Glutamatergic neuron (in vitro differentiated cells): ENCODE data around the gene KCTD16. TPM values are rescaled to one million over a fixed set of nuclear protein-coding genes. Genes with fewer than 3 reads are reported as not detected.

Source experiments
- DNase-seq: peaks from one replicate; pipeline ENCODE4 v3.0.0; 2022
- H3K27ac Mint-ChIP-seq: one replicate; pipeline ENCODE4 v1.8.0; 2020; ENCODE audit warnings: mild to moderate bottlenecking, mixed read lengths, inconsistent platforms; ENCODE audit not compliant: unreplicated experiment
- H3K27me3 Mint-ChIP-seq: one replicate; pipeline ENCODE4 v1.8.0; 2020; ENCODE audit warnings: mild to moderate bottlenecking, moderate library complexity, mixed read lengths, inconsistent platforms; ENCODE audit not compliant: unreplicated experiment
- H3K36me3 Mint-ChIP-seq: one replicate; pipeline ENCODE4 v1.8.0; 2020; ENCODE audit warnings: mild to moderate bottlenecking, mixed read lengths, inconsistent platforms; ENCODE audit not compliant: unreplicated experiment
- H3K4me1 Mint-ChIP-seq: one replicate; pipeline ENCODE4 v1.8.0; 2020; ENCODE audit warnings: mild to moderate bottlenecking, low read depth, mixed read lengths, inconsistent platforms; ENCODE audit not compliant: unreplicated experiment
- H3K4me3 Mint-ChIP-seq: one replicate; pipeline ENCODE4 v1.8.0; 2020; ENCODE audit warnings: mild to moderate bottlenecking, mixed read lengths, inconsistent platforms; ENCODE audit not compliant: unreplicated experiment
- H3K9me3 Mint-ChIP-seq: one replicate; pipeline ENCODE4 v1.8.0; 2020; ENCODE audit warnings: mild to moderate bottlenecking, moderate library complexity, mixed read lengths, inconsistent platforms; ENCODE audit not compliant: unreplicated experiment
- CTCF ChIP-seq: fragments of 200-600 bp; sonication (generic); IDR thresholded peaks from one replicate; pipeline ENCODE4 v1.5.0; 2021; ENCODE audit not compliant: partially characterized antibody, unreplicated experiment
- total RNA-seq: library from RNA; stranded (reverse); fragmentation: NEBNext Ultra II Directional; extraction: Animal tissue kit (Norgen Biotek cat#: 25700); gene quantifications from one replicate; pipeline ENCODE4 v1.2.1, GENCODE V29; 2021; ENCODE audit not compliant: unreplicated experiment

KCTD16 gene
- total RNA-seq, 1 donor from 2014 or later, result 16.9 TPM

- H3K27me3 Mint-ChIP-seq, result no peaks in the 10 kb centered on the region
- H3K36me3 Mint-ChIP-seq, result no peaks in the 10 kb centered on the region
- H3K9me3 Mint-ChIP-seq, result no peaks in the 10 kb centered on the region
- H3K4me1 Mint-ChIP-seq, result no peaks in the 10 kb centered on the region
- no peak overlapping the region for H3K4me3 Mint-ChIP-seq
- no peak overlapping the region for H3K27ac Mint-ChIP-seq
- TF ChIP-seq CTCF, result no peak
- no peak for DNase-seq
These were observed 20.9 kb downstream of the KCTD16 start for GRCh38 chr5:144191531-144191930.

GRCh38 chr5:144191998-144192397 lies 21.3 kb downstream of the KCTD16 start:
- no peaks in the 10 kb centered on the region for H3K27me3 Mint-ChIP-seq
- no peak for DNase-seq
- H3K4me3 Mint-ChIP-seq, result no peak overlapping the region
- no peak overlapping the region for H3K27ac Mint-ChIP-seq
- no peaks in the 10 kb centered on the region for H3K4me1 Mint-ChIP-seq
- peak; percentile 18 for TF ChIP-seq CTCF
- H3K9me3 Mint-ChIP-seq, result no peaks in the 10 kb centered on the region
- H3K36me3 Mint-ChIP-seq, result no peaks in the 10 kb centered on the region

GRCh38 chr5:144192661-144193060 lies 22.0 kb downstream of the KCTD16 start:
- H3K36me3 Mint-ChIP-seq, result no peaks in the 10 kb centered on the region
- no peaks in the 10 kb centered on the region for H3K9me3 Mint-ChIP-seq
- H3K27ac Mint-ChIP-seq, result no peak overlapping the region
- DNase-seq, result no peak
- no peak for TF ChIP-seq CTCF
- no peak overlapping the region for H3K4me3 Mint-ChIP-seq
- H3K27me3 Mint-ChIP-seq, result no peaks in the 10 kb centered on the region
- no peaks in the 10 kb centered on the region for H3K4me1 Mint-ChIP-seq

- DNase-seq, result no peak
- no peak for TF ChIP-seq CTCF
- Mint-ChIP-seq H3K9me3 (no peaks in the 10 kb centered on the region), H3K27me3 (no peaks in the 10 kb centered on the region), H3K36me3 (no peaks in the 10 kb centered on the region), H3K4me1 (no peaks in the 10 kb centered on the region), H3K27ac (no peak overlapping the region), H3K4me3 (no peak overlapping the region)
These were observed 23.5 kb downstream of the KCTD16 start for GRCh38 chr5:144194144-144194543.

GRCh38 chr5:144195448-144195847 lies 24.8 kb downstream of the KCTD16 start:
- no peaks in the 10 kb centered on the region for H3K27me3 Mint-ChIP-seq
- H3K4me3 Mint-ChIP-seq, result no peak overlapping the region
- no peaks in the 10 kb centered on the region for H3K9me3 Mint-ChIP-seq
- no peak for TF ChIP-seq CTCF
- no peaks in the 10 kb centered on the region for H3K36me3 Mint-ChIP-seq
- no peaks in the 10 kb centered on the region for H3K4me1 Mint-ChIP-seq
- H3K27ac Mint-ChIP-seq, result no peak overlapping the region
- no peak for DNase-seq
